HepG2 (cell line): ENCODE results near the gene PARP16. TPM values are rescaled to one million over a fixed set of nuclear protein-coding genes. Genes with fewer than 3 reads are reported as not detected.

Experiments used
- ATAC-seq: fragments of 200-7000 bp; cut with Tn5 transposase; 3 replicates; pipeline ENCODE4 v1.9.1; 2020; ENCODE audit warnings: mild to moderate bottlenecking, moderate library complexity
- BruUV-seq: library from RNA; stranded (reverse); fragments of 400-500 nt; replicated peaks from 2 replicates; lab custom pipeline; 2021; lab: Mats Ljungman, UMichigan
- CTCF ChIA-PET: fragments of 300-600 bp; formaldehyde crosslinking; extraction: SDS; loops from one replicate; lab custom pipeline; 2021; ENCODE audit warnings: low total read pairs, inconsistent platforms, low intra/inter-chr PET ratio; lab: Yijun Ruan, JAX
- POLR2A ChIA-PET: fragments of 350-600 bp; sonication (Branson Sonifier 250); formaldehyde crosslinking; loops from one replicate; lab custom pipeline; 2020; ENCODE audit warnings: antibody characterized with exemption, inconsistent platforms; lab: Yijun Ruan, JAX
- DNase-seq: peaks from one replicate; pipeline ENCODE4 v3.0.0-alpha.2; 2015; ENCODE audit warnings: low spot score
- FAIRE-seq: peaks from 3 replicates; lab custom pipeline; 2011; peaks lifted over from hg19 to GRCh38; lab: Jason Lieb, UNC
- H2AFZ ChIP-seq: one replicate; pipeline ENCODE4 v1.6.1; 2011; ENCODE audit warnings: low read length, inconsistent platforms
- H3K27ac ChIP-seq: fragments of 300-600 bp; 3 replicates; pipeline ENCODE4 v1.8.0; 2011; ENCODE audit warnings: mixed run types, mild to moderate bottlenecking, mixed read lengths, low read length, inconsistent platforms; ENCODE audit not compliant: insufficient read depth; ENCODE audit errors: extremely low read length
- H3K27me3 ChIP-seq, 2 experiments: fragments of 200-600 bp in 1 of 2; 2 replicates in 1 of 2; 3 replicates in 1 of 2; pipeline versions ENCODE4 v1.6.0 to v1.8.0; 2011; ENCODE audit warnings: low read length in 2 of 2, mild to moderate bottlenecking in 2 of 2, moderate library complexity in 2 of 2, inconsistent platforms in 1 of 2; ENCODE audit not compliant: insufficient read depth in 2 of 2, control insufficient read depth in 1 of 2
- H3K36me3 ChIP-seq, 2 experiments: fragments of 200-600 bp in 1 of 2; replicated peaks in 1 of 2; 2 replicates in 1 of 2; 3 replicates in 1 of 2; pipeline versions ENCODE4 v1.5.1 to v1.8.0; 2011; ENCODE audit warnings: low read length in 2 of 2, inconsistent platforms in 1 of 2; ENCODE audit not compliant: insufficient read depth in 2 of 2, control insufficient read depth in 1 of 2
- H3K4me1 ChIP-seq: 2 replicates; pipeline ENCODE4 v1.5.1; 2012; ENCODE audit warnings: low read length, inconsistent platforms; ENCODE audit not compliant: insufficient read depth
- H3K4me2 ChIP-seq: 2 replicates; pipeline ENCODE4 v1.6.0; 2011; ENCODE audit warnings: low read depth, low read length, inconsistent platforms
- H3K4me3 ChIP-seq, 3 experiments: fragments of 200-600 bp in 1 of 3; sonication (generic), shearing (Covaris generic) in 1 of 3; replicated peaks in 1 of 3; 2 replicates each; pipeline ENCODE4 v1.5.1; 2011 to 2016; ENCODE audit warnings: low read length in 3 of 3, inconsistent platforms in 2 of 3, low read depth in 2 of 3, mild to moderate bottlenecking in 2 of 3, control low read depth in 1 of 3, mixed read lengths in 1 of 3; ENCODE audit not compliant: insufficient read depth in 1 of 3
- H3K79me2 ChIP-seq: one replicate; pipeline ENCODE4 v1.6.1; 2011; ENCODE audit warnings: low read length, inconsistent platforms; ENCODE audit not compliant: insufficient read depth
- H3K9ac ChIP-seq: 2 replicates; pipeline ENCODE4 v1.6.0; 2011; ENCODE audit warnings: mild to moderate bottlenecking, low read depth, low read length, inconsistent platforms; ENCODE audit not compliant: insufficient read depth
- H3K9me3 ChIP-seq: 2 replicates; pipeline ENCODE4 v1.5.1; 2012; ENCODE audit warnings: mild to moderate bottlenecking, low read length
- H4K20me1 ChIP-seq: 2 replicates; pipeline ENCODE4 v1.6.0; 2011; ENCODE audit warnings: inconsistent platforms, mild to moderate bottlenecking, low read length, moderate library complexity; ENCODE audit not compliant: insufficient read depth
- CBX2 ChIP-seq, 2 experiments: fragments of 200-600 bp in 1 of 2; sonication (generic); formaldehyde crosslinking in 1 of 2; IDR thresholded peaks; 2 replicates each; pipeline versions ENCODE4 v1.7.0 to v1.8.1; 2018 to 2022; ENCODE audit warnings: low read depth in 2 of 2, low read length in 1 of 2, mild to moderate bottlenecking in 1 of 2, missing genetic modification reagents in 1 of 2
- THAP8 ChIP-seq: sonication (generic); formaldehyde crosslinking; IDR thresholded peaks from 2 replicates; pipeline ENCODE4 v1.5.1; 2020; ENCODE audit warnings: missing genetic modification reagents, mild to moderate bottlenecking, borderline replicate concordance
- TOPORS ChIP-seq: sonication (generic); formaldehyde crosslinking; IDR thresholded peaks from 2 replicates; pipeline ENCODE4 v1.8.0; 2023; ENCODE audit warnings: mild to moderate bottlenecking, missing genetic modification reagents
- ZNF292 ChIP-seq: sonication (generic); formaldehyde crosslinking; IDR thresholded peaks from 2 replicates; pipeline ENCODE4 v1.8.1; 2022; ENCODE audit warnings: mild to moderate bottlenecking, low read depth, missing genetic modification reagents, borderline replicate concordance
- ZNF678 ChIP-seq: sonication (generic); formaldehyde crosslinking; IDR thresholded peaks from 2 replicates; pipeline ENCODE4 v1.4.0; 2020; ENCODE audit warnings: mild to moderate bottlenecking, missing genetic modification reagents
- WGBS: methylation state at CpG from one replicate; pipeline ENCODE4 v1.1.6; 2017; ENCODE audit warnings: low lambda C conversion rate; 5-methylcytosine and 5-hydroxymethylcytosine counted together
- in situ Hi-C: cut with HindIII; loops from 2 replicates; pipeline ENCODE4 v1.10.0; 2017; ENCODE audit warnings: low pct_unique_long_range_greater_than_20kb; ENCODE audit not compliant: extremely low pct_ligation_motif_present
- intact Hi-C: fragments of 100-400 bp; cut with micrococcal nuclease; formaldehyde crosslinking; loops from one replicate; pipeline ENCODE4 v1.10.0; 2022; ENCODE audit not compliant: unreplicated experiment
- polyA plus RNA-seq, 8 experiments: library from polyadenylated mRNA; depleted of rRNA in 3 of 8; stranded (reverse) in 7 of 8; unstranded in 1 of 8; fragments of >200 nt; fragmentation: Illumina TruSeq in 4 of 8; extraction: Trizol in 4 of 8; gene quantifications; 2 replicates each; pipeline versions ENCODE4 v1.2.1 to v1.2.3, GENCODE V29; 2011 to 2016; ENCODE audit warnings: low read depth in 4 of 8, missing spikeins in 1 of 8, mixed read lengths in 1 of 8; ENCODE audit not compliant: insufficient read depth in 1 of 8
- total RNA-seq, 5 experiments: library from RNA; depleted of rRNA; stranded (reverse); fragments of >200 nt; fragmentation: Illumina TruSeq; extraction: Trizol; gene quantifications; 2 replicates each; pipeline ENCODE4 v1.2.3, GENCODE V29; 2016; ENCODE audit warnings: low read depth in 1 of 5
- TF ChIP-seq, protein P1 (sequence below): fragments of 450-650 bp; IDR thresholded peaks from 2 replicates; pipeline ENCODE4 v1.6.1; 2016
- TF ChIP-seq, protein P2 (sequence below): IDR thresholded peaks from 2 replicates; pipeline ENCODE4 v1.6.1; 2016; ENCODE audit warnings: missing compliant biosample characterization, missing genetic modification reagents, borderline replicate concordance

PARP16 gene
- total and polyA plus RNA-seq, 2 of the 13 experiments (the other 11 are each of a cell fraction or from before 2014, with no cell fraction given), result 6.8 to 7.6 TPM

DNA sequence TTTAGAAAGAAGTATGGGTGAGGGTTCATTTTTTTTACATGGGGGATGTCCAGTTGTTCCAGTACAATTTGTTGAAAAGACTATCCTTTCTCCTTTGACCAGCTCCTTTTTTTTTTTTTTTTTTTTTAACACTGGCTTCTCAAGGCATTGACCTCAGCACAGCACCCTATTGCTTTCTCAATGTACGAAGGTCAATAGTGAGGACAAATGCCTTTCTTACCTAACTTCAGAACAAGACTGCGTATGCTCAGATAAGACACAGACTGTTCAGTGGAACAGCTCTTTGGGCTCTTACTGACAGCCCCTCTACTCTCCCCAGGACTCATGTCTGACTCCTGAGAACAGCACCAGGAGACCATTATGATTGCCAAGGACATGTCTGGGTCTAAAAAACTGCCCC, 65.0 kb downstream of the PARP16 start:
- H3K27me3 ChIP-seq, result peaks cover 0 to 1% of the 10 kb centered on the region in 2 experiments; a peak in 2 of 5 replicates
- TF ChIP-seq TOPORS, result no peak
- no peak for TF ChIP-seq ZNF292 (CRISPR knock-in tag)
- TF ChIP-seq, protein P1, sequence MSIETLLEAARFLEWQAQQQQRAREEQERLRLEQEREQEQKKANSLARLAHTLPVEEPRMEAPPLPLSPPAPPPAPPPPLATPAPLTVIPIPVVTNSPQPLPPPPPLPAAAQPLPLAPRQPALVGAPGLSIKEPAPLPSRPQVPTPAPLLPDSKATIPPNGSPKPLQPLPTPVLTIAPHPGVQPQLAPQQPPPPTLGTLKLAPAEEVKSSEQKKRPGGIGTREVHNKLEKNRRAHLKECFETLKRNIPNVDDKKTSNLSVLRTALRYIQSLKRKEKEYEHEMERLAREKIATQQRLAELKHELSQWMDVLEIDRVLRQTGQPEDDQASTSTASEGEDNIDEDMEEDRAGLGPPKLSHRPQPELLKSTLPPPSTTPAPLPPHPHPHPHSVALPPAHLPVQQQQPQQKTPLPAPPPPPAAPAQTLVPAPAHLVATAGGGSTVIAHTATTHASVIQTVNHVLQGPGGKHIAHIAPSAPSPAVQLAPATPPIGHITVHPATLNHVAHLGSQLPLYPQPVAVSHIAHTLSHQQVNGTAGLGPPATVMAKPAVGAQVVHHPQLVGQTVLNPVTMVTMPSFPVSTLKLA, result no peak
- TF ChIP-seq THAP8 (CRISPR knock-in tag), result no peak
- TF ChIP-seq ZNF678, result no peak
- TF ChIP-seq, protein P2, sequence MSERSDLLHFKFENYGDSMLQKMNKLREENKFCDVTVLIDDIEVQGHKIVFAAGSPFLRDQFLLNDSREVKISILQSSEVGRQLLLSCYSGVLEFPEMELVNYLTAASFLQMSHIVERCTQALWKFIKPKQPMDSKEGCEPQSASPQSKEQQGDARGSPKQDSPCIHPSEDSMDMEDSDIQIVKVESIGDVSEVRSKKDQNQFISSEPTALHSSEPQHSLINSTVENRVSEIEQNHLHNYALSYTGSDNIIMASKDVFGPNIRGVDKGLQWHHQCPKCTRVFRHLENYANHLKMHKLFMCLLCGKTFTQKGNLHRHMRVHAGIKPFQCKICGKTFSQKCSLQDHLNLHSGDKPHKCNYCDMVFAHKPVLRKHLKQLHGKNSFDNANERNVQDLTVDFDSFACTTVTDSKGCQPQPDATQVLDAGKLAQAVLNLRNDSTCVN (CRISPR knock-in tag), result no peak
- TF ChIP-seq CBX2 (IDR thresholded peaks at IDR 0.05; ENCODE audit: low read depth, low read length), result no peak
- TF ChIP-seq CBX2 (CRISPR knock-in tag; IDR thresholded peaks at IDR 0.05; ENCODE audit: low read depth), result no peak
- ATAC-seq, result no peak
- H4K20me1 ChIP-seq, result no peaks in the 10 kb centered on the region
- H3K4me2 ChIP-seq, result no peak overlapping the region
- 2% methylated on average over 2 of the region's 2 CpGs for WGBS
- no peak overlapping the region for H3K9ac ChIP-seq
- no TSS peak for BruUV-seq
- H3K9me3 ChIP-seq, result no peaks in the 10 kb centered on the region
- H3K4me1 ChIP-seq, result peaks cover 11% of the 10 kb centered on the region
- ChIA-PET POLR2A (no interaction called here), CTCF (no interaction called here)
- in situ Hi-C loops (no loop called here), intact Hi-C loops (no loop called here)
- no peak for FAIRE-seq
- H3K27ac ChIP-seq, result no peak overlapping the region
- no peak overlapping the region for H3K4me3 ChIP-seq
- no peak overlapping the region for H2AFZ ChIP-seq
- DNase-seq, result no peak
- H3K36me3 ChIP-seq, result no peaks in the 10 kb centered on the region
- no peaks in the 10 kb centered on the region for H3K79me2 ChIP-seq
